ENCODE results near the gene SLC5A1. TPM values are rescaled to one million over a fixed set of nuclear protein-coding genes. Genes with fewer than 3 reads are reported as not detected.

Gene SLC5A1
- total RNA-seq, 1 experiment from 2014 or later, result 0.03 TPM

- POLR2A ChIA-PET, result no interaction called here
- intact Hi-C loops (cut with micrococcal nuclease; ENCODE audit: unreplicated experiment), result no loop called here
- ATAC-seq (no peak), DNase-seq (ENCODE audit: low read depth, low spot score) (no peak)
- Histone ChIP-seq H3K9me3 (ENCODE audit: control insufficient read depth, insufficient read depth, low read depth, low read length) (no peaks in the 10 kb centered on the region), H3K27ac (ENCODE audit: low read length) (no peak overlapping the region), H3K27me3 (ENCODE audit: control insufficient read depth, insufficient read depth, low read length) (no peaks in the 10 kb centered on the region), H3K4me1 (ENCODE audit: control insufficient read depth, insufficient read depth, low read length) (no peaks in the 10 kb centered on the region), H3K36me3 (ENCODE audit: control insufficient read depth, insufficient read depth, low read length) (no peaks in the 10 kb centered on the region), H3K4me3 (ENCODE audit: low read depth in 2 of 2, low read length in 2 of 2) (no peak overlapping the region)
- no peak for TF ChIP-seq REST (IDR thresholded peaks at IDR 0.05; ENCODE audit: insufficient read depth in 1 of 2, low read depth in 2 of 2, low read length in 1 of 2)
- in situ Hi-C loops (cut with HindIII; ENCODE audit: low pct_unique_long_range_greater_than_20kb, low sequenced_read_pairs), result no loop called here
- CTCF ChIA-PET, result no interaction called here
- no TSS peak for BruUV-seq (replicated peaks)
Observed at GRCh38 chr22:32000181-32000580, 42.9 kb upstream of the SLC5A1 start.

- ChIA-PET POLR2A (no interaction called here), CTCF (no interaction called here)
- TF ChIP-seq TCF7L2 (IDR thresholded peaks at IDR 0.05; ENCODE audit: low read depth, low read length) (no peak), POLR2AphosphoS5 (IDR thresholded peaks at IDR 0.05; ENCODE audit: low read depth, low read length) (no peak), SIN3A (IDR thresholded peaks at IDR 0.05; ENCODE audit: borderline replicate concordance, insufficient read depth, low read depth, low read length) (no peak), CTCF (IDR thresholded peaks at IDR 0.05) (no peak), REST (IDR thresholded peaks at IDR 0.05; ENCODE audit: insufficient read depth in 1 of 2, low read depth in 2 of 2, low read length in 1 of 2) (no peak)
- no peak overlapping the region for H3K4me3 ChIP-seq (ENCODE audit: low read depth in 2 of 2, low read length in 2 of 2)
- no peaks in the 10 kb centered on the region for H3K36me3 ChIP-seq (ENCODE audit: control insufficient read depth, insufficient read depth, low read length)
- ATAC-seq (no peak), DNase-seq (ENCODE audit: low read depth, low spot score) (no peak)
- H3K27ac ChIP-seq (ENCODE audit: low read length), result no peak overlapping the region
- H3K9me3 ChIP-seq (ENCODE audit: control insufficient read depth, insufficient read depth, low read depth, low read length), result no peaks in the 10 kb centered on the region
- in situ Hi-C loops (cut with HindIII; ENCODE audit: low pct_unique_long_range_greater_than_20kb, low sequenced_read_pairs), result no loop called here
- H3K27me3 ChIP-seq (ENCODE audit: control insufficient read depth, insufficient read depth, low read length), result no peaks in the 10 kb centered on the region
- no peaks in the 10 kb centered on the region for H3K4me1 ChIP-seq (ENCODE audit: control insufficient read depth, insufficient read depth, low read length)
- BruUV-seq (replicated peaks), result no TSS peak
- intact Hi-C loops (cut with micrococcal nuclease; ENCODE audit: unreplicated experiment), result no loop called here
Observed at GRCh38 chr22:32005453-32005852, 37.6 kb upstream of the SLC5A1 start.
